ENCODE data around the gene IFT25. TPM values are rescaled to one million over a fixed set of nuclear protein-coding genes. Genes with fewer than 3 reads are reported as not detected.

The IFT25 gene
- total RNA-seq, 3 donors from 2014 or later (not counting 1 experiment from before 2014, with no cell fraction given) = 41.5 to 54.6 (median 41.6) TPM

DNA sequence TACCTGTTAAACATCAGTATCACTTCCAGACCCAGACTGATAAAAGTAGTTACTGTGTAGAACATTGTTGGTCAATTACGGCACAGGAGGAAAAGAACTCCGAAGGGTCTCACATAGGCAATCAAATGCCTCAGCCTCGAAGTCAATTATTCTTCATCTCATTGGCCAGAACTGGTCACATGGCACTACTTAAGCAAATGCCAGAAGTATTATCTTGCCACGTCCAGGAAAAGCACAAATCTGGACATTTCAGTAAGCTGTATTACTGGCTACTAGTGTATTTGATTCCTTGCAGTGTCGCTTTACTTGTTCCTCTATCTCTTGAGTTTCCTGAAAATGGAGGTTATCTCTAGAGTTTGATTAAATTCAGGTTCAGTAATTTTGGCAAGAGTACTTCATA lies 27.2 kb downstream of the IFT25 start:
- DNase-seq (no peak), ATAC-seq (no peak)
- Mint-ChIP-seq H3K27me3 (ENCODE audit: low read depth in 2 of 2) (no peaks in the 10 kb centered on the region), H3K36me3 (no peaks in the 10 kb centered on the region), H3K4me3 (no peak overlapping the region), H3K4me1 (peaks cover 0 to 17% of the 10 kb centered on the region in 2 donors), H3K9me3 (no peaks in the 10 kb centered on the region), H3K27ac (no peak overlapping the region)
- Histone ChIP-seq H3K9me3 (ENCODE audit: control insufficient read depth, insufficient read depth, low read length) (no peaks in the 10 kb centered on the region), H3K27ac (ENCODE audit: low read length) (no peak overlapping the region), H3K36me3 (ENCODE audit: control insufficient read depth, insufficient read depth, low read length) (peaks cover 29% of the 10 kb centered on the region), H3K4me1 (ENCODE audit: control insufficient read depth, insufficient read depth, low read length) (no peaks in the 10 kb centered on the region), H3K4me3 (ENCODE audit: low read length) (no peak overlapping the region), H3K27me3 (ENCODE audit: control insufficient read depth, insufficient read depth, low read length) (no peaks in the 10 kb centered on the region)
- WGBS (ENCODE audit: insufficient coverage) = 96% methylated on average over 5 of the region's 5 CpGs
- intact Hi-C loops (cut with micrococcal nuclease) = no loop called here
- TF ChIP-seq, protein P1, sequence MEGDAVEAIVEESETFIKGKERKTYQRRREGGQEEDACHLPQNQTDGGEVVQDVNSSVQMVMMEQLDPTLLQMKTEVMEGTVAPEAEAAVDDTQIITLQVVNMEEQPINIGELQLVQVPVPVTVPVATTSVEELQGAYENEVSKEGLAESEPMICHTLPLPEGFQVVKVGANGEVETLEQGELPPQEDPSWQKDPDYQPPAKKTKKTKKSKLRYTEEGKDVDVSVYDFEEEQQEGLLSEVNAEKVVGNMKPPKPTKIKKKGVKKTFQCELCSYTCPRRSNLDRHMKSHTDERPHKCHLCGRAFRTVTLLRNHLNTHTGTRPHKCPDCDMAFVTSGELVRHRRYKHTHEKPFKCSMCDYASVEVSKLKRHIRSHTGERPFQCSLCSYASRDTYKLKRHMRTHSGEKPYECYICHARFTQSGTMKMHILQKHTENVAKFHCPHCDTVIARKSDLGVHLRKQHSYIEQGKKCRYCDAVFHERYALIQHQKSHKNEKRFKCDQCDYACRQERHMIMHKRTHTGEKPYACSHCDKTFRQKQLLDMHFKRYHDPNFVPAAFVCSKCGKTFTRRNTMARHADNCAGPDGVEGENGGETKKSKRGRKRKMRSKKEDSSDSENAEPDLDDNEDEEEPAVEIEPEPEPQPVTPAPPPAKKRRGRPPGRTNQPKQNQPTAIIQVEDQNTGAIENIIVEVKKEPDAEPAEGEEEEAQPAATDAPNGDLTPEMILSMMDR (IDR thresholded peaks at IDR 0.05) = no peak

DNA sequence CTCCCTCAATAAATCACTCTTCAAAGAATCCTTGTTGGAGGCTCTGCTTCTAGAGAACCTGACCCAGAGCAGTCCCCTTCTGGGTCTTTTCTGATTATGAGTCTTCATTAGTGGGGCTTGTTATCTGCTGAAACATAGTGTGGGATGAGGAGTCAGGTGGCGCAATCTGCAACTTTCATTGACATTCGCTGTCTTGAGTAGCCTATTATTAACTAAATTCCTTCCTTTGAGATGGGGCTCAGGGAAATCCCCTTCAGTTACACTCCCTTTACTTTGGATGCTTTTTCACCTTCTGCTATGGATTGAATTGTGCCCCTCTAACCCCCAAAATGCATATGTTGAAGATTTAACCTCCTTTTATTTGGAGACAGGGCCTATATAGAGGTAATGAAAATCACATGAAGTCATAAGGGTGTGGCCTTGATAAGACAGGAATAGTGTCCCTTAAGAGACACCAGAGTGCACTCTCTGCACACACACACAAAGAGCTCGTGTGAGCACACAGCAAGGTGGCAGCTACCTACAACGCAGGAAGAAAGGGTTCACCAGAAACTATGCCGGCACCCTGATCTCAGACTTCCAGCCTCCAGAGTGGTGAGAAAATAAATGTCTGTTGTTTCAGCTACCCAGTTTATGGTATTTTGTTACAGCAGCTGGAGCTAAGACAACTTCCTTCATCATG lies 32.0 kb downstream of the IFT25 start:
- Mint-ChIP-seq H3K9me3 (no peaks in the 10 kb centered on the region), H3K4me1 (peaks cover 0 to 8% of the 10 kb centered on the region in 2 donors), H3K36me3 (no peaks in the 10 kb centered on the region), H3K27ac (no peak overlapping the region), H3K4me3 (no peak overlapping the region), H3K27me3 (ENCODE audit: low read depth in 2 of 2) (no peaks in the 10 kb centered on the region)
- H3K4me1 ChIP-seq (ENCODE audit: control insufficient read depth, insufficient read depth, low read length) = no peaks in the 10 kb centered on the region
- intact Hi-C loops (cut with micrococcal nuclease) = no loop called here
- TF ChIP-seq, protein P1 (IDR thresholded peaks at IDR 0.05) = no peak
- no peak overlapping the region for H3K4me3 ChIP-seq (ENCODE audit: low read length)
- 92% methylated on average over 5 of the region's 5 CpGs for WGBS (ENCODE audit: insufficient coverage)
- H3K27ac ChIP-seq (ENCODE audit: low read length) = no peak overlapping the region
- ATAC-seq (no peak), DNase-seq (peak in 1 of 2 donors; percentile 21)
- H3K27me3 ChIP-seq (ENCODE audit: control insufficient read depth, insufficient read depth, low read length) = no peaks in the 10 kb centered on the region
- peaks cover 19% of the 10 kb centered on the region for H3K36me3 ChIP-seq (ENCODE audit: control insufficient read depth, insufficient read depth, low read length)
- no peaks in the 10 kb centered on the region for H3K9me3 ChIP-seq (ENCODE audit: control insufficient read depth, insufficient read depth, low read length)

DNA sequence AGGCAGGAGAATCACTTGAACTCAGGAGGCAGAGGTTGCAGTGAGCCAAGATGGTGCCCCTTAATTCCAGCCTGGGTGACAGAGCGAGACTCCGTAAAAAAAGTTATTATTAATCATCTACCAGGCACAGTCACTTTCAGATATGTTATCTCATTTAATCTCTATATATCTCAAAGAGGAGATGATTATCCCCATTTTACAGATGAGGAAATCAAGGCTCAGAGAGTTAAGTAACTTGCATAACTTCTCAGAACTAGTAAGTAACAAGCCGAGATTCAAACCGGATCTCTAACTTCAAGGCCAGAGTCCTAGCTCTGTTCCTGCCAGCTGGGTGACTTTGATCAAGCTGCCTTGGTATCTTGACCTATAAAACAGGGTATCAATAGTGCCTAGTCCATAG lies 34.1 kb downstream of the IFT25 start:
- H3K4me3 Mint-ChIP-seq = no peak overlapping the region
- no peaks in the 10 kb centered on the region for H3K27me3 Mint-ChIP-seq (ENCODE audit: low read depth in 2 of 2)
- no peak overlapping the region for H3K27ac ChIP-seq (ENCODE audit: low read length)
- H3K4me1 Mint-ChIP-seq = peaks cover 0 to 8% of the 10 kb centered on the region in 2 donors
- TF ChIP-seq, protein P1 (IDR thresholded peaks at IDR 0.05) = no peak
- intact Hi-C loops (cut with micrococcal nuclease) = no loop called here
- peaks cover 16% of the 10 kb centered on the region for H3K36me3 ChIP-seq (ENCODE audit: control insufficient read depth, insufficient read depth, low read length)
- no peaks in the 10 kb centered on the region for H3K9me3 Mint-ChIP-seq
- ATAC-seq (no peak), DNase-seq (no peak)
- H3K27me3 ChIP-seq (ENCODE audit: control insufficient read depth, insufficient read depth, low read length) = no peaks in the 10 kb centered on the region
- no peaks in the 10 kb centered on the region for H3K4me1 ChIP-seq (ENCODE audit: control insufficient read depth, insufficient read depth, low read length)
- WGBS (ENCODE audit: insufficient coverage) = over 99% methylated on average over 4 of the region's 4 CpGs
- H3K4me3 ChIP-seq (ENCODE audit: low read length) = no peak overlapping the region
- H3K9me3 ChIP-seq (ENCODE audit: control insufficient read depth, insufficient read depth, low read length) = no peaks in the 10 kb centered on the region
- H3K36me3 Mint-ChIP-seq = no peaks in the 10 kb centered on the region
- H3K27ac Mint-ChIP-seq = no peak overlapping the region

DNA sequence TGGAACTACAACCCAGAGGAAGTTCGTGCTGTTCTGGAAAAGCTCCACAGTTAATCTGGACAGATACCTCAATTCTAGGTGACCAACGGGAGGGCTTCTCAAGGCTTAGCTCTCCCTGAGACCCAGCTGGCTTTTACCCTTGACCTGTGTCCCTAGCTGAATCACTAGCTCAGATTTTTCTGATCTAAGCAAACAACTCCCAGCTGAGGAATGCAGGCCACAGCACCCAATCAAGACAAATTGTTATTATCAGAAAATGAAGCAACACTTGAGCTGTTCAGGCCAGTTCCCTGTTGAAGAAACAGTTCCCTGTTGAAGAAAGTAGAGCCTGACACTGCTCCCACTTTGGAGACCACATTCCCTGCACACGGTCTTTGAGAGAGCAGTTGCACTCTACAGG lies 35.6 kb downstream of the IFT25 start:
- H3K4me1 ChIP-seq (ENCODE audit: control insufficient read depth, insufficient read depth, low read length) = no peaks in the 10 kb centered on the region
- intact Hi-C loops (cut with micrococcal nuclease) = no loop called here
- TF ChIP-seq, protein P1 (IDR thresholded peaks at IDR 0.05) = no peak
- WGBS (ENCODE audit: insufficient coverage) = 98% methylated on average over 3 of the region's 3 CpGs
- no peak overlapping the region for H3K27ac ChIP-seq (ENCODE audit: low read length)
- H3K27me3 ChIP-seq (ENCODE audit: control insufficient read depth, insufficient read depth, low read length) = no peaks in the 10 kb centered on the region
- no peak overlapping the region for H3K4me3 Mint-ChIP-seq
- H3K4me1 Mint-ChIP-seq = no peaks in the 10 kb centered on the region
- no peak overlapping the region for H3K4me3 ChIP-seq (ENCODE audit: low read length)
- no peaks in the 10 kb centered on the region for H3K9me3 ChIP-seq (ENCODE audit: control insufficient read depth, insufficient read depth, low read length)
- no peak overlapping the region for H3K27ac Mint-ChIP-seq
- no peaks in the 10 kb centered on the region for H3K36me3 Mint-ChIP-seq
- H3K27me3 Mint-ChIP-seq (ENCODE audit: low read depth in 2 of 2) = no peaks in the 10 kb centered on the region
- no peak for DNase-seq
- peaks cover 13% of the 10 kb centered on the region for H3K36me3 ChIP-seq (ENCODE audit: control insufficient read depth, insufficient read depth, low read length)
- ATAC-seq = no peak
- H3K9me3 Mint-ChIP-seq = no peaks in the 10 kb centered on the region

All from natural killer cell (primary cell).